ENCODE data around the gene MITD1. TPM values are rescaled to one million over a fixed set of nuclear protein-coding genes. Genes with fewer than 3 reads are reported as not detected.

MITD1 gene
- total RNA-seq, 2 donors from 2014 or later: 39.2 to 47.3 TPM

DNA sequence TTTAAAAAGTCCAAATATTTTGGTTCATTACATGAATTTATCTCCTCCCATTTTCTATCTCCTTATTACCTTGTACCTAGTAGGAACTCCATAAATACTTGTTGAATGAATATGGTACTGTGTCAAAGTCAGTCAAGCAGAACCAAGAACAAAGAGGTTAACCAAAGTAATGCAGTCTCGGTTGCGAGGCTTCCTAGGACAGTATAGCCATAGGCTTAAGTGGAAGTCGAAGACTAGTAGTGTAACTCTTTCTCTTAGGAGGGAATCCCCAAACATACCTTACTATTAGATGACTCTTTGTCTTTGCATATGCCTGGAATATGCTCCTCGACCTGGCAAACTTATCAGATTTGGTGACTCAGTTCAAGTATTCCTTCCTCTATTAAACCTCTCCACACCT is 21.3 kb downstream of the MITD1 start:
- WGBS, 2 experiments (ENCODE audit: insufficient coverage in 1 of 2, insufficient read length in 1 of 2): 89 to 92% methylated on average over 3 to 4 of the region's 4 CpGs
- H3K27me3 ChIP-seq (ENCODE audit: control insufficient read depth, insufficient read depth, low read length, poor library complexity, severe bottlenecking): no peaks in the 10 kb centered on the region
- DNase-seq: no peak
- no peak overlapping the region for H3K27ac ChIP-seq (ENCODE audit: low read depth, low read length)
- no peak for TF ChIP-seq CTCF (conservative IDR thresholded peaks at IDR 0.05)
- H3K27ac Mint-ChIP-seq: no peak overlapping the region
- H3K36me3 Mint-ChIP-seq (ENCODE audit: low read depth): peaks cover 25% of the 10 kb centered on the region
- H3K9me3 ChIP-seq (ENCODE audit: control insufficient read depth, low read length): no peaks in the 10 kb centered on the region
- H3K4me1 Mint-ChIP-seq: peaks cover 13% of the 10 kb centered on the region
- H3K9me3 Mint-ChIP-seq: no peaks in the 10 kb centered on the region
- peaks cover 31% of the 10 kb centered on the region for H3K36me3 ChIP-seq (ENCODE audit: control insufficient read depth, insufficient read depth, low read length)
- H3K4me3 ChIP-seq (ENCODE audit: low read length): no peak overlapping the region
- no peak overlapping the region for H3K9ac ChIP-seq (ENCODE audit: extremely low read depth, low read length, poor library complexity, severe bottlenecking)
- H3K4me1 ChIP-seq (ENCODE audit: control insufficient read depth, insufficient read depth, low read length): peaks cover 3% of the 10 kb centered on the region
- H3K27me3 Mint-ChIP-seq (ENCODE audit: insufficient read depth): no peaks in the 10 kb centered on the region
- no peak overlapping the region for H3K4me3 Mint-ChIP-seq

DNA sequence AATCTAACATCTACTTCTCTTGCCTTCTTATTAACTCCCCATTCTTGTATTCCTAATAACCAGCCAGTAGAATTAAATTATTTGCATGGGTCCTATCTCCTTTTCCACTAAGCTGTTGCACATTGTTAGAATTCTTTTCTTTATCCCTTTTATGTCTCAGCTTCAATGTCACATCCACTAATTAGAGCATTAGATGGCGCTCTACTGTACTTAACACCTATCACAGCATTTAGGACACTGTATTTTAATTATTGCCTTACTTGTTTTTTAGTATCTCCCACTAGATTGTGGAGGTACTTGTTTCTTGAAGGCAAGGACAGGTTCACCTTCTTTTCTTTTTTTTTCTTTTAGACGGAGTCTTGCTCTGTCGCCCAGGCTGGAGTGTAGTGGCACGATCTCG is 22.3 kb downstream of the MITD1 start:
- peaks cover 13% of the 10 kb centered on the region for H3K4me1 Mint-ChIP-seq
- H3K4me3 Mint-ChIP-seq: no peak overlapping the region
- H3K4me1 ChIP-seq (ENCODE audit: control insufficient read depth, insufficient read depth, low read length): peaks cover 7% of the 10 kb centered on the region
- no peaks in the 10 kb centered on the region for H3K27me3 ChIP-seq (ENCODE audit: control insufficient read depth, insufficient read depth, low read length, poor library complexity, severe bottlenecking)
- no peak overlapping the region for H3K27ac Mint-ChIP-seq
- H3K9me3 ChIP-seq (ENCODE audit: control insufficient read depth, low read length): no peaks in the 10 kb centered on the region
- H3K9ac ChIP-seq (ENCODE audit: extremely low read depth, low read length, poor library complexity, severe bottlenecking): no peak overlapping the region
- H3K4me3 ChIP-seq (ENCODE audit: low read length): no peak overlapping the region
- H3K9me3 Mint-ChIP-seq: no peaks in the 10 kb centered on the region
- peaks cover 27% of the 10 kb centered on the region for H3K36me3 ChIP-seq (ENCODE audit: control insufficient read depth, insufficient read depth, low read length)
- TF ChIP-seq CTCF (conservative IDR thresholded peaks at IDR 0.05): peak; percentile 26
- 94% methylated on average over 5 of the region's 5 CpGs; no CpG with 5 or more reads in 1 of the 2 experiments for WGBS, 2 experiments (ENCODE audit: insufficient coverage in 1 of 2, insufficient read length in 1 of 2)
- no peaks in the 10 kb centered on the region for H3K27me3 Mint-ChIP-seq (ENCODE audit: insufficient read depth)
- H3K36me3 Mint-ChIP-seq (ENCODE audit: low read depth): peaks cover 23% of the 10 kb centered on the region
- no peak overlapping the region for H3K27ac ChIP-seq (ENCODE audit: low read depth, low read length)
- DNase-seq: no peak

DNA sequence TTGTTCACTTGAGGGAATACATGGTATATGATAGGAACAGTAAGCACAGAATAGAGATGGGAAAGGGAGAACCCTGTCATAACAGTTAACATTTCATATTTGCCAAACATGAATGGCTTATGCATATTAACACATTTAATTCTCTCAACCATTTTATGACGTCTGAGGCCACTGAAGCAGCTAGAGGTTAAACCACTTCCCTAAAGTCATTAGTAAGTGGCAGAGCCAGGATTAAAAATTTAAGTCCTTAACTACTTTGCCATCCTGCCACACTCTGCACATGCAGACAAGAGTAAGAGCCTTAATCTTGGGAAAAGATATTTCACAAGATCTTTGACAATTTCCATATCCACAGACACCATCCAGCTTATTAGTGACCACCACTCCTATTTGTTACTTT is 24.0 kb downstream of the MITD1 start:
- Histone ChIP-seq H3K4me1 (ENCODE audit: control insufficient read depth, insufficient read depth, low read length) (peaks cover 7% of the 10 kb centered on the region), H3K4me3 (ENCODE audit: low read length) (peak overlapping the region; percentile 41), H3K9me3 (ENCODE audit: control insufficient read depth, low read length) (no peaks in the 10 kb centered on the region), H3K27ac (ENCODE audit: low read depth, low read length) (no peak overlapping the region), H3K27me3 (ENCODE audit: control insufficient read depth, insufficient read depth, low read length, poor library complexity, severe bottlenecking) (no peaks in the 10 kb centered on the region), H3K9ac (ENCODE audit: extremely low read depth, low read length, poor library complexity, severe bottlenecking) (no peak overlapping the region), H3K36me3 (ENCODE audit: control insufficient read depth, insufficient read depth, low read length) (peaks cover 17% of the 10 kb centered on the region)
- WGBS, 2 experiments (ENCODE audit: insufficient coverage in 1 of 2, insufficient read length in 1 of 2): 83 to 100% methylated on average over 1 of the region's 1 CpG
- TF ChIP-seq CTCF (conservative IDR thresholded peaks at IDR 0.05): no peak
- H3K36me3 Mint-ChIP-seq (ENCODE audit: low read depth): peaks cover 20% of the 10 kb centered on the region
- no peak for DNase-seq
- peaks cover 13% of the 10 kb centered on the region for H3K4me1 Mint-ChIP-seq
- H3K27me3 Mint-ChIP-seq (ENCODE audit: insufficient read depth): no peaks in the 10 kb centered on the region
- H3K27ac Mint-ChIP-seq: no peak overlapping the region
- no peak overlapping the region for H3K4me3 Mint-ChIP-seq
- H3K9me3 Mint-ChIP-seq: no peaks in the 10 kb centered on the region
